CD1c-positive myeloid dendritic cell (primary cell): Measurements from ENCODE around the gene PLCB1.
"Not testable (repeated sequence)": the region's sequence is repeated elsewhere in the genome, so short reads cannot be mapped to it uniquely, and the experiment has no call there.

Source experiments
- DNase-seq: peaks from one replicate; pipeline ENCODE4 v3.0.0-alpha.2; 2016; ENCODE audit errors: extremely low spot score

PLCB1 gene

DNA sequence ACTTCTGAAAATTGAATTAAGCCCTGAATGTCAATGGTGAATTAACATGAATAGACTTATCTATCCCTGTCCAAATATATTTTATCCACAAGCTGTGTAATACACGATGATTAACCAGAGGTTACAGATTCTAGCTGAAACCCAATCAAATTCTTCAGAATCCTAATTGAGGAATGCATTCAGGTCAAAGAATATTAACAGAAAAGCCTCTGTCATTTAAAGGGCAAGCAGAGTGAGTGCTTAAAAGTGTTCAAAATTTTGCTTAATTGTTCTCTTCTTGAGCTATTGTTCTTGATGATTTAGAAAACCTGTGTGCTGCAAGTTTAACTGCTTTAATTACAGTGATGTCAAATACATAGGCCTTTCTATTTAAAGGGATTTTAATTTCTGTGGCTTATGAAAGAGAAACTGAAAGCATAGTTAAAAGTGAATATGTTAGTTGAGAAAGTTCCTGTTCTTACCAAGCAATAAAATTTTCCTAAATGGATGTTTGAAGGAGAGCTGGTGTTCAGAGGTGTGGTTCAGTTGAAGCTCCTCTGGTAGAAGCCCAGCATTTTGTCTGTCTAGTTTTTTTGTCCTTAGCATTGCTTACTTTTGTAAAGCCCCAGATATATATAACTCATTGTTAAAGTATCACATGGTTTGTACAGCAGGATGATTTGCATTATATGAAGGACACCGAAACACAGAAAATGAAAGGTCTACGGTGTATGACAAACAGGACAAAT is 470.5 kb downstream of the PLCB1 start:
- peak; percentile 21 for DNase-seq

GRCh38 chr20:8608470-8608869 is 476.4 kb downstream of the PLCB1 start:
- no peak for DNase-seq

DNA sequence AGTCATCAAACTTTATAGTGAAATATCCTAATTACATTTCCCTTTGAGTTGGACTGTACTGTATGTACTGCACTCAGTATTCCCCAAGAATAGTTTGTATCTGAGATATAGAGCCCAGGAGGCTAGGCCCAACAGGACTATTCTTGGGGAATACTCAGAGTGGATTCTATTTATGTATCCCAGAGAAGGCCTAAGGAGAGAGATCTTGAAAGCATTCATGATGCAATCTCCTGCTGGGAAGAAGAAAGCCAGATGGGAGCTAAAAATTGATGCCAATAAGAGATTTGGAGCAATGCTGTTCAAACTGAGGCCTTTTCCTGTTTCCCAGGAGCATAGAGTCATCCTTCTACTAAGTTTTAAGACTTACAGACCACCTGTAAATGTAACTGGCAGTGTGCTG is 484.7 kb downstream of the PLCB1 start:
- DNase-seq, result no peak

GRCh38 chr20:8621001-8621400 is 488.9 kb downstream of the PLCB1 start:
- DNase-seq, result no peak

GRCh38 chr20:8624046-8624445 is 492.0 kb downstream of the PLCB1 start:
- no peak for DNase-seq

DNA sequence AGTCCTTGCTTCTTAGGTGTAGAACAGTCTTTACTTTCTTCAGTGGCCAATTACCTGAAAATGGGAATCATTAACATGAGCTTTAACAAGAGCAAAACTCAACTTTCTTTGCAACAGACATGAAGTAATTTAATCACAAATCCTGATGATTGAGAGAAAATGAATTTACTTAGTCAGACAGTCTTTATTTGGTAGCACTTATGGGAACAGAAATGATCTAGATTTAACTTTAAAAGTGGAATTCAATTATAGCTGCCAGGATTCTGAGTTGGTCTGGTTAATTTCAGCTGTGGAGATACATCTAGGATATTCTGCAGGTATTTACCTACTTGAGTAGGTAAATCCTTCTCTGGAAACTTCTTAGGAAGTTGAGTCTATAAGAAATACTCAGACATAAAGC is 492.6 kb downstream of the PLCB1 start:
- DNase-seq, result no peak

GRCh38 chr20:8627340-8628004 is 495.4 kb downstream of the PLCB1 start:
- no peak for DNase-seq

DNA sequence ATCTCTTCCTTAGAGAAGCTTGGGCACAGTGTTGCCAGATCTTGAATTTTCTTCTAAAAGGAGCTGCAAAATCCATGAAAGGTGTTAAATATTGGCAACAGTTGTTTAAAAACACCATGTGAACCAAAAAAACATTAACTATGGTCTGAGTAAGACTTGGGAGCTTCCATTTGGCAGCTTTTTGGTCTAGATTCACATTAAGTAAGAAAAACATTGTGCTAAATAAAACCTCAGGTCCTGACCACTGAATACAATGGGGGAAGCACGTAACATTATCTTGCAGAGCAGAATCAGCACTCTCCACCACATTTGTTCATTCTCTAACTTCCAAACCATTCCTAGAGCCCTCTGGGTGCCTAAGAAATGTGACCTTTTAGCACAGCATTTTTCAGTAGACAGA is 499.2 kb downstream of the PLCB1 start:
- no peak for DNase-seq

DNA sequence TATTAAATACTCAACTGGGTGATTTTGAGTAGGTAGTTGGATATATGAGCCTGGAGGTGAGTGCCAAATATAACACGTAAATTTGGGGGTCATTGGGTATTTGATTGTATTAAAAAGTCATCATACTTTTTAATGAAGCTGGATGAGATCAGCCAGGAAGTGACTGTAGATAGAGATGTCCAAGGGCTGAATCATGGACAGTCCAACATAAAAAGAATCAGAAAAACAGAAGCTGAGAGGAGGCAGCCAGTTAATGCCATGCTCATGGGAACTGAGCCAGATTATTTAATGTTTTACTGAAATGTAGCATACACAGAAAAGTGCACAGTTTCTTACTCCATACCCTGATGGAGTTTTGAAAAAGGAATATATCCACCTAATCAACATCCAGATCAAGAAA is 501.3 kb downstream of the PLCB1 start:
- DNase-seq, result no peak

DNA sequence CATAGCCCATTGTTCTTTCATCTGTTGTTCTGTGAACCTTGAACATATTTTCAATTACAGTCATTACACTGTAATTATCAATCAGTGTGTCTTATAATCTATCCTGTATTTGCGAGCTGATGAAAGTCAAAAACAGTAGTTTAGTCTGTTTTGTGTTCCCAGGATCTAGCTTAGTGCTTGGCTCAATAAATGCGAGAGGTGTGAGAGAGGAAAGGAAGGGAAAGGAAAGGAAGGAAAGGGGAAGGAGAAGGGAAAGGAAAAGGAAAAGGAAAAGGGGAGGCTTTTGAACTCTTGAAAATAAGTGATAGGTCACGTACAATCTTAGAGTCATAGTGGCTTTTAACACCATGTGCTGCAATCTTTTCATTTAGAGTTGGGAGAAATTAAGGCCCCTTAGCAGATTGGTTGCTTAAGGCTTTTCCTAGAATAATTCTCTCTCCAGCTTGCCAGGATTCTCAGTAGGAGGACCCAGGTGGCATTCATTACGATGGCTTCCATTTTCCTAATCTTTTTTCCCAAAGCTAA is 503.0 kb downstream of the PLCB1 start:
- DNase-seq, result no peak

DNA sequence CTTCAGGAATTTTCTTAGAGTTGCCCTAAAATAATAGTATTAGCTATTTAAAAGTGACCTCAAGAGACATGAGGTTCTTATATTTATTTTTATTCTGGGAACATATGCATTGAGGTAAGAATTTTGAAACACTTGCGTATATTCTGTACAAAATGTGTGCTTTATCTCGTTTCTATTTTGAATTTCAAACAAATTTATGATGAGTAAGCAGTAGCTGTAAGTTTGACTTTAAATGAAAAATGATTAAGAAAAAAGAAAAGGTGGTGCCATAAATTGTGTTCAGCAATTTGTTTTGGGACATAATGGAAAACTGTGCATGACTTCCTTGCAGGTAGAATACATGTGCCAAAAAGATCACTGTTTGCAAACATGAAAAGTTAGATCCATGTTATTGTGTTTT is 503.8 kb downstream of the PLCB1 start:
- no peak for DNase-seq

GRCh38 chr20:8639112-8639778 is 507.2 kb downstream of the PLCB1 start:
- no peak for DNase-seq

- no peak for DNase-seq
These were observed 508.4 kb downstream of the PLCB1 start for GRCh38 chr20:8640461-8640860.

DNA sequence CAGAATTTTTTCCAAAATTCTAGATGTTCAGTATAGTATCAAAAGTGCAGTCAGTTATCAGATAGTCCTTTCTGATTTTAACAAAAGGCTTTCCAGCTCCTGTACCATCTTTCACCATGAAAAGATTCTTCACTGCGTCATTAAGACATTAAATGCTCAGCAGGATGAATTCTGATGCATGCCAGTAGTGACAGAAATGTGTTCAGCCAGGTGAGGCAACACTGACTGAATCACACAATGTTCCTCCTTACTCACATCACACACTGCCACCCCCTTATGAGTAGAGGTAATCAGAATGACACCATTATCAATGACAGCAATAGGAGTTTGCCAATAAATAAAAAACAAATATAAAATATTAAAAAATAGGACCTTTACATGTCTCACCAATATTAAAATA is 510.2 kb downstream of the PLCB1 start:
- no peak for DNase-seq

DNA sequence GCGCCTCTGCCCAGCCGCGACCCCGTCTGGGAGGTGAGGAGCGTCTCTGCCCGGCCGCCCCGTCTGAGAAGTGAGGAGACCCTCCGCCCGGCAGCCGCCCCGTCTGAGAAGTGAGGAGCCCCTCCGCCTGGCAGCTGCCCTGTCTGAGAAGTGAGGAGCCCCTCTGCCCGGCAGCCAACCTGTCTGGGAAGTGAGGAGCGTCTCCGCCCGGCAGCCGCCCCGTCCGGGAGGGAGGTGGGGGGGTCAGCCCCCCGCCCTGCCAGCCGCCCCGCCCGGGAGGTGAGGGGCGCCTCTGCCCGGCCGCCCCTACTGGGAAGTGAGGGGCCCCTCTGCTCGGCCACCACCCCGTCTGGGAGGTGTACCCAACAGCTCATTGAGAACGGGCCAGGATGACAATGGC is 512.4 kb downstream of the PLCB1 start:
- not testable (repeated sequence) for DNase-seq

DNA sequence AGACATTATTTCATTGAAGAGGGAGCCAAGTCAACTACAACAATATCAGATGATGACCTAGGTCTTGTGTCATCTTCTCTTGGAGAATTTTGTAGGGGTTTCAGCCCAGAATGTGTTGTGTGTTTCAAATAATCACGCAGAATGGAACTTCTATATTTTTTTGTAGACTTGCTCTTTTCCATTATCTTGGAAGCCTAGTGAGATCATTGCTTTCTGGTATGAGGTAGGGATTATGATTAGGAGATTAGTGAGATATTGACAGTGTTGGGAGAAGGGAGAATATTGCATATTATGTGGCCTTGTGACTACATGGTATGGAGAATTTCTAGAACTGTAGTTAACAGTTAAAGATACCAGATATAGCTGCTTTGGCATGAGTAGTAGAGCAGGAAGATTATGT is 513.3 kb downstream of the PLCB1 start:
- DNase-seq, result no peak

DNA sequence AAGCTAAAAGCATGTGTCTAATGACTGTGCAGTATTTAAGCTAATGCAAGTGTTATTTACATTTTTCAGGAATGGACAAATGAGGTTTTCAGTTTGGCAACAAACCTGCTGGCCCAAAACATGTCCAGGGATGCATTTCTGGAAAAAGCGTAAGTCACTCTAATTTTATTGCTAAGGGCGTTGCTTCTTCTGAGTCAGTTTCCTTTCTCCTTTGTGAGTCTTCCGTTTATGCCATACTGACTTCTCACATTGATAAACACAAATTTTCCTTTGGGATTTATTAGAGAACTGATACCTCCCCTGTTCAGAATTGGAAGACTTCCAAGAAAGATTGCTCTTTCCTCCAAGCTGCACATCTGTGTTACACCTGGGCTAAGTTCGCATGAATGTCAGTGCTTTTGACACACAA is 514.0 kb downstream of the PLCB1 start:
- no peak for DNase-seq

GRCh38 chr20:8646716-8647115 is 514.6 kb downstream of the PLCB1 start:
- DNase-seq, result no peak

GRCh38 chr20:8647961-8648441 is 515.9 kb downstream of the PLCB1 start:
- peak; percentile 13 for DNase-seq

- DNase-seq, result no peak
These were observed 516.4 kb downstream of the PLCB1 start for GRCh38 chr20:8648466-8648865.

DNA sequence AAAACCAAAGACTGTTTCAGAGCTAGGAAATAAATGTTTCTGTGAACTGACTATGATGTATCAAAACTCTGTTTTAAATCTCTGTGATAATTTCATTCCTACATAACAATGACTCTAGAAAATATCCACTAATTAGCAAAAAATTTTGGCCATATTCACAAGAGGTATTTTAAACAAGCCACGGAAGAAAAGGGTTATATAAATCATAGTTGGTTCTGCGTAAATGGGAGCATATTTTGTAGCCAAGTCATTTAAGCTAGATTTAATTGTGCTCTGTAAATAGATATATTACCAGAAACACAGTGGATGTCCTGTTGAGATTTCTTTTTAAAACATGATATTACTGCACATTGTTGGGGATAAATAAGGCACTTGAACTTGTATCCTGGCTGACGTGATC is 520.3 kb downstream of the PLCB1 start:
- no peak for DNase-seq

DNA sequence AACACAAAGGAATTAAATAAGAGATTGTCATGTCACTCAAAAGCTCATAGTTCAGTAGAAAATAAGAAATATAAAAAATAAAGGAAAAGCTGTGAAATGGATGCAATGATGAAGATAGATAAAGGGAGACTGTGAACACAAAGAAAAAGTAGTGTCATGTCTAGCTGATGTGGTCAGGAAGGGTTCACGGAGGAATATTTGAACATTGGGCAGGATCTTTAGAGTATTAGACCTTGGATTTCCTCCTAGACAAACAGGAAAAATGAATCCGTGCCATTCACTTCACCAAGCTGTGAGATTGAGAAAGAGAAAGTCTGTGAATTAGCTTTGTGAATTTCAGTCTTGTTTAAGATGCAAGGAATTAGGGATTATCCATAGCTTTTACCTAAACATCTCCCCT is 522.4 kb downstream of the PLCB1 start:
- no peak for DNase-seq

DNA sequence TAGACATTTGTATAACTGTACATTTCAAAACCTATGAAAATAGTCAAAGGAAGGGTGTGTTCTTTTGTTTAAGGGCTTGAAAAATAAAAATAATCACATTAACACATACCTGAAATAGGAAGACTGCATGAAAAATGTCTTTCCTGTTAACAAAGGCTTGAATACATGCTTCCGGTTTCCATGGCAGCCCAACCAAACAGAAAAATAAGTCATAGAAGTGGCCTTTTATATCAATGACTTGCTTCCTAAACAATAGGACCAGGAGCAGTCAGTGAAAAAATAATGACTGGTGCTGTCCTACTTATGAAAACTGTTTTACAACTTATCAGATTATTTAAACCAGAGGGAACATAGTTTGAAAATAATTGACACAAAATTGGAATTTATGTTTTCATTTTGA is 524.3 kb downstream of the PLCB1 start:
- DNase-seq, result no peak
